Hippocampal formation (tissue), 2 donors: ENCODE measurements around the gene NEIL3.
"Not testable (repeated sequence)": the region's sequence is repeated elsewhere in the genome, so short reads cannot be mapped to it uniquely, and the experiment has no call there.

Experiments
- DNase-seq, 2 donors: peaks; one replicate each; lab custom pipeline; 2025; lab: John Stamatoyannopoulos, UW

NEIL3 gene

GRCh38 chr4:177301126-177301639 is 8.5 kb upstream of the NEIL3 start:
- DNase-seq: no peak

- no peak for DNase-seq
Measured at GRCh38 chr4:177302371-177303100, 7.1 kb upstream of the NEIL3 start.

GRCh38 chr4:177304094-177304493 is 5.6 kb upstream of the NEIL3 start:
- no peak for DNase-seq

- not testable (repeated sequence) for DNase-seq
Measured at GRCh38 chr4:177304864-177305263, 4.8 kb upstream of the NEIL3 start.

- no peak for DNase-seq
Measured at GRCh38 chr4:177308125-177308524, 1.5 kb upstream of the NEIL3 start.

GRCh38 chr4:177308847-177309521 is 690 bp upstream of the NEIL3 start:
- DNase-seq: no peak

- no peak for DNase-seq
Measured at GRCh38 chr4:177311589-177311988, 1.9 kb downstream of the NEIL3 start.

GRCh38 chr4:177313263-177313662 is 3.6 kb downstream of the NEIL3 start:
- no peak for DNase-seq

GRCh38 chr4:177315767-177316464 is 6.2 kb downstream of the NEIL3 start:
- DNase-seq: no peak

- no peak for DNase-seq
Measured at GRCh38 chr4:177320721-177321120, 11.0 kb downstream of the NEIL3 start.

GRCh38 chr4:177321647-177322046 is 12.0 kb downstream of the NEIL3 start:
- DNase-seq: no peak

- DNase-seq: no peak
Measured at GRCh38 chr4:177322266-177322665, 12.6 kb downstream of the NEIL3 start.

- DNase-seq: no peak
Measured at GRCh38 chr4:177322881-177323280, 13.2 kb downstream of the NEIL3 start.

- DNase-seq: no peak
Measured at GRCh38 chr4:177323416-177323815, 13.7 kb downstream of the NEIL3 start.

GRCh38 chr4:177332119-177332518 is 22.4 kb downstream of the NEIL3 start:
- no peak for DNase-seq

- DNase-seq: peak in 1 of 2 donors; percentile 22
Measured at GRCh38 chr4:177339477-177340374, 30.1 kb downstream of the NEIL3 start.

- DNase-seq: no peak
Measured at GRCh38 chr4:177348348-177348747, 38.7 kb downstream of the NEIL3 start.

GRCh38 chr4:177349191-177349590 is 39.5 kb downstream of the NEIL3 start:
- DNase-seq: no peak

GRCh38 chr4:177351622-177352244 is 42.1 kb downstream of the NEIL3 start:
- DNase-seq: peak in 1 of 2 donors; percentile 23

- DNase-seq: no peak
Measured at GRCh38 chr4:177356206-177356605, 46.5 kb downstream of the NEIL3 start.

- DNase-seq: no peak
Measured at GRCh38 chr4:177356921-177357320, 47.2 kb downstream of the NEIL3 start.
